HK-2 (cell line): ENCODE data around the gene SCAPER.

ENCODE experiments used
- DNase-seq: peaks from one replicate; pipeline ENCODE4 v3.0.0-alpha.2; 2018; ENCODE audit not compliant: unreplicated experiment

Gene SCAPER

GRCh38 chr15:76339305-76340197 lies 565.6 kb downstream of the SCAPER start:
- no peak for DNase-seq

- DNase-seq: peak; percentile 11
Observed at GRCh38 chr15:76338486-76339304, 566.4 kb downstream of the SCAPER start.

GRCh38 chr15:76337696-76338485 lies 567.2 kb downstream of the SCAPER start:
- DNase-seq: peak; percentile 47

- DNase-seq: peak; percentile 55
Observed at GRCh38 chr15:76337059-76337695, 568.0 kb downstream of the SCAPER start.

- DNase-seq: peak; percentile 92
Observed at GRCh38 chr15:76336254-76337058, 568.7 kb downstream of the SCAPER start, which contains the start of gene ISL2. ISL2 (plus strand) TSS chr15:76336773; CDS start chr15:76336884, 111 bp downstream.

- DNase-seq: no peak
Observed at GRCh38 chr15:76335307-76336253, 569.6 kb downstream of the SCAPER start.

GRCh38 chr15:76334438-76335306 lies 570.5 kb downstream of the SCAPER start:
- DNase-seq: no peak

- DNase-seq: no peak
Observed at GRCh38 chr15:76333720-76334437, 571.3 kb downstream of the SCAPER start.

GRCh38 chr15:76333309-76333708 lies 571.8 kb downstream of the SCAPER start:
- no peak for DNase-seq

GRCh38 chr15:76332796-76333195 lies 572.3 kb downstream of the SCAPER start:
- no peak for DNase-seq

- DNase-seq: peak; percentile 14
Observed at GRCh38 chr15:76330080-76330680, 575.0 kb downstream of the SCAPER start.

- no peak for DNase-seq
Observed at GRCh38 chr15:76328958-76329357, 576.2 kb downstream of the SCAPER start.

- DNase-seq: no peak
Observed at GRCh38 chr15:76328106-76328696, 576.9 kb downstream of the SCAPER start.

GRCh38 chr15:76327191-76328105 lies 577.7 kb downstream of the SCAPER start:
- no peak for DNase-seq

GRCh38 chr15:76325704-76326103 lies 579.4 kb downstream of the SCAPER start:
- DNase-seq: no peak

GRCh38 chr15:76324066-76324465 lies 581.1 kb downstream of the SCAPER start:
- DNase-seq: no peak
